OCI-LY7 (cell line): Measurements from ENCODE around the gene SPATA12. TPM values are rescaled to one million over a fixed set of nuclear protein-coding genes. Genes with fewer than 3 reads are reported as not detected.

Experiments used
- BruUV-seq: library from RNA; stranded (reverse); fragments of 400-500 nt; replicated peaks from 2 replicates; lab custom pipeline; 2021; lab: Mats Ljungman, UMichigan
- CTCF ChIA-PET: fragments of 300-600 bp; sonication (Branson Sonifier 250); formaldehyde crosslinking; loops from one replicate; lab custom pipeline; 2022; ENCODE audit warnings: antibody characterized with exemption; ENCODE audit not compliant: unreplicated experiment; lab: Charles Lee
- POLR2A ChIA-PET: fragments of 300-600 bp; sonication (Branson Sonifier 250); formaldehyde crosslinking; loops from one replicate; lab custom pipeline; 2022; ENCODE audit warnings: antibody characterized with exemption; lab: Charles Lee
- DNase-seq: peaks from one replicate; pipeline ENCODE4 v3.0.0-alpha.2; 2015; ENCODE audit warnings: low spot score
- H2AFZ ChIP-seq: fragments of 200-600 bp; sonication (generic), shearing (Covaris generic); 2 replicates; pipeline ENCODE4 v1.6.1; 2014; ENCODE audit warnings: mild to moderate bottlenecking, antibody characterized with exemption, low read length, moderate library complexity
- H3K27ac ChIP-seq: fragments of 200-600 bp; sonication (generic); 2 replicates; pipeline ENCODE4 v1.5.1; 2014; ENCODE audit warnings: mixed run types, low read depth, mild to moderate bottlenecking, moderate library complexity, low read length, inconsistent platforms; ENCODE audit not compliant: poor library complexity, severe bottlenecking
- H3K36me3 ChIP-seq: fragments of 200-600 bp; sonication (generic); 2 replicates; pipeline ENCODE4 v1.6.1; 2014; ENCODE audit warnings: mild to moderate bottlenecking, antibody characterized with exemption, low read length, moderate library complexity, mixed read lengths; ENCODE audit not compliant: insufficient read depth
- H3K4me1 ChIP-seq: fragments of 200-600 bp; sonication (generic); 2 replicates; pipeline ENCODE4 v1.5.1; 2014; ENCODE audit warnings: mild to moderate bottlenecking, low read length; ENCODE audit not compliant: insufficient read depth, poor library complexity, severe bottlenecking
- H3K4me2 ChIP-seq: fragments of 200-600 bp; sonication (generic); 2 replicates; pipeline ENCODE4 v1.6.1; 2014; ENCODE audit warnings: mild to moderate bottlenecking, low read length
- H3K4me3 ChIP-seq: fragments of 200-600 bp; sonication (generic); 2 replicates; pipeline ENCODE4 v1.5.1; 2014; ENCODE audit warnings: mild to moderate bottlenecking, low read depth, low read length; ENCODE audit not compliant: poor library complexity, severe bottlenecking
- H3K79me2 ChIP-seq: fragments of 200-600 bp; sonication (generic); 2 replicates; pipeline ENCODE4 v1.6.1; 2016; ENCODE audit warnings: low read depth, mild to moderate bottlenecking, low read length, moderate library complexity, mixed read lengths; ENCODE audit not compliant: insufficient read depth
- H3K9me2 ChIP-seq: fragments of 200-600 bp; sonication (generic); 2 replicates; pipeline ENCODE4 v1.6.1; 2016; ENCODE audit warnings: mild to moderate bottlenecking, low read length, mixed read lengths; ENCODE audit not compliant: insufficient read depth
- H3K9me3 ChIP-seq: fragments of 200-600 bp; sonication (generic); 2 replicates; pipeline ENCODE4 v1.6.1; 2014; ENCODE audit warnings: mild to moderate bottlenecking, mixed run types, low read length, mixed read lengths
- H4K20me1 ChIP-seq: fragments of 200-600 bp; sonication (generic); 2 replicates; pipeline ENCODE4 v1.6.1; 2014; ENCODE audit warnings: mild to moderate bottlenecking, antibody characterized with exemption, low read length, moderate library complexity, mixed read lengths; ENCODE audit not compliant: insufficient read depth
- EZH2phosphoT487 ChIP-seq: fragments of 200-600 bp; sonication (generic); IDR thresholded peaks from 2 replicates; pipeline ENCODE4 v1.6.1; 2018; ENCODE audit warnings: low read depth, borderline replicate concordance, mild to moderate bottlenecking, mixed run types, antibody characterized with exemption, low read length, moderate library complexity, mixed read lengths
- intact Hi-C: fragments of 100-400 bp; cut with micrococcal nuclease; formaldehyde crosslinking; loops from one replicate; pipeline ENCODE4 v1.10.0; 2022; ENCODE audit not compliant: unreplicated experiment
- total RNA-seq, 2 experiments: library from RNA; depleted of rRNA in 1 of 2; stranded (reverse); fragments of >200 nt in 1 of 2; shearing (Covaris generic) in 1 of 2; gene quantifications; 2 replicates each; pipeline ENCODE4 v1.2.3, GENCODE V29; 2014 to 2022
- TF ChIP-seq, protein P1 (sequence below): fragments of 200-600 bp; sonication (generic); conservative IDR thresholded peaks from 2 replicates; pipeline ENCODE4 v1.5.1; 2014; ENCODE audit warnings: mild to moderate bottlenecking, antibody characterized with exemption, low read length, moderate library complexity, mixed read lengths

The SPATA12 gene
- total RNA-seq, 2 experiments from 2014 or later, result 0.13 TPM; not detected in 1

DNA sequence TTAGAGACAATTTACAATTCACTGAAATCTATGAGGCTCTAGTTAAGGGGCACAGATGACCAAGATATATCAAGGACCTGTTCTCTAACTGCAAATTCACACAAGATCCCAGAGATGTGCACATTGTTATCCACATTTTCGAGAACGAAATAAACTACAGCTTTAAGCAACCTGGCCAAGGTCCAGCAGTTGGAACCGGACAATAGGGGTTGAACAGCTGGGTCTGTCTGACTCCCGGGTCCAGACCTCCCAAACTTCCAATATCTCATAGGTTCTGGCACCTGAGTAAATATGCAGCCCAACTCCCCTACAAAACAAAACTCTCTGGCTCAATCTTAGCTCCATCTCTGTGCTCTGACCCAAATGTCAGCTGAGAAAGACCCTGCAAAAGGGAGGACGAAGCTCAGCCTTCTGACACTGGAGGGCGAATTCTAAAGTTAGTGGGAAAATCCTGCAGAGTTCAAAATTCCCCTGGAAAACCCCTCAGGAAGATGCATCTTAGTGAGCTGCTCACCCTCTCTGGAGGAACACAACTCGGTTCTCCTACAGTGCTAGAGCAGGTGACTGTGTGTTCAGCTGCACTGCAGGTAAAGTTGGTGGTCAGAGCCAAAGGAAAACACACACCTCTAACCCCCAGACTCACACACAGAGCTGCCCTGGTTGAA lies 14.2 kb upstream of the SPATA12 start:
- H3K9me3 ChIP-seq, result no peaks in the 10 kb centered on the region
- no TSS peak for BruUV-seq

DNA sequence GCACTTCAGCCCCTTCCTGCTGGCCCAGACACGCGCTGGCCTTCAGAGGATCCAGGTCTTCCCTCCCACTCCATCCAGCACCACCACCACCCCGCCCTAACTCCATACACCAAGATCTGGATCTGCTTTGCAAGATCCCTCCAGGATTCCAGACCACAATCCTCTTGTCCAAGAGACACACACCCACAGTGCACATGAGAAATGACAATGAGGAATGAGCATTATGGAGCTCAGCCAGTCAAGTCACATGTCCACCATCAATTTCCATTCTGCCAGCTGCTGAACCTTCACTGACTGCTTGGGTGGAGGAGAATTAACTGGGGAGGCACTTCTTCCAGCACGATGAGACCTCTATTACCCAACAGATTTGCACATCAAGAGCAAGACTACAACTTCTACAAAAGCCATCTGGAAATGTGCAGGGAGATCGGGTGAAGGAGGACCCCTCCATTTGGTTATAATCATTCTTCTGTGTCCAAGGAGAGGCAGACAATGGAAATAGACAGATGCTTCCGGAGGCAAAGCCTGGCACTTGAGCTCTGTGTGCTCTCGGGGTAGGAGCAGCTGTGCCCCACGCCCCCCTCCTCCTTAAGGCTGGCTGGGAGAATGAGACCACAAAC lies 12.3 kb upstream of the SPATA12 start:
- BruUV-seq, result no TSS peak
- DNase-seq, result no peak
- no peaks in the 10 kb centered on the region for H3K9me2 ChIP-seq
- intact Hi-C loops, result no loop called here
- H3K4me2 ChIP-seq, result no peak overlapping the region
- CTCF ChIA-PET, result no interaction called here
- H4K20me1 ChIP-seq, result no peaks in the 10 kb centered on the region
- POLR2A ChIA-PET, result interaction anchor here (0.7 to 1.3 kb wide), 7 partner anchors 13 to 34 kb away, joined by 3 to 4 read pairs (median 3); no protein-coding TSS in a partner anchor
- 0 out of 2 replicates have a peak, but pooled peaks cover 4% of the 10 kb centered on the region for H3K79me2 ChIP-seq
- no peaks in the 10 kb centered on the region for H3K9me3 ChIP-seq
- no peak overlapping the region for H3K4me3 ChIP-seq
- peaks cover 43% of the 10 kb centered on the region for H3K4me1 ChIP-seq
- H3K36me3 ChIP-seq, result peaks cover 5% of the 10 kb centered on the region; the same call in 1 of the 2 replicates
- H3K27ac ChIP-seq, result no peak overlapping the region
- no peak overlapping the region for H2AFZ ChIP-seq
- TF ChIP-seq, protein P1, sequence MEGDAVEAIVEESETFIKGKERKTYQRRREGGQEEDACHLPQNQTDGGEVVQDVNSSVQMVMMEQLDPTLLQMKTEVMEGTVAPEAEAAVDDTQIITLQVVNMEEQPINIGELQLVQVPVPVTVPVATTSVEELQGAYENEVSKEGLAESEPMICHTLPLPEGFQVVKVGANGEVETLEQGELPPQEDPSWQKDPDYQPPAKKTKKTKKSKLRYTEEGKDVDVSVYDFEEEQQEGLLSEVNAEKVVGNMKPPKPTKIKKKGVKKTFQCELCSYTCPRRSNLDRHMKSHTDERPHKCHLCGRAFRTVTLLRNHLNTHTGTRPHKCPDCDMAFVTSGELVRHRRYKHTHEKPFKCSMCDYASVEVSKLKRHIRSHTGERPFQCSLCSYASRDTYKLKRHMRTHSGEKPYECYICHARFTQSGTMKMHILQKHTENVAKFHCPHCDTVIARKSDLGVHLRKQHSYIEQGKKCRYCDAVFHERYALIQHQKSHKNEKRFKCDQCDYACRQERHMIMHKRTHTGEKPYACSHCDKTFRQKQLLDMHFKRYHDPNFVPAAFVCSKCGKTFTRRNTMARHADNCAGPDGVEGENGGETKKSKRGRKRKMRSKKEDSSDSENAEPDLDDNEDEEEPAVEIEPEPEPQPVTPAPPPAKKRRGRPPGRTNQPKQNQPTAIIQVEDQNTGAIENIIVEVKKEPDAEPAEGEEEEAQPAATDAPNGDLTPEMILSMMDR, result no peak
- no peak for TF ChIP-seq EZH2phosphoT487

More for the DNA sequence above, 14.2 kb upstream of the SPATA12 start:
- peaks cover 47% of the 10 kb centered on the region for H3K4me1 ChIP-seq
- no peak overlapping the region for H2AFZ ChIP-seq
- H3K27ac ChIP-seq, result no peak overlapping the region
- no peaks in the 10 kb centered on the region for H3K9me2 ChIP-seq
- H3K79me2 ChIP-seq, result 0 out of 2 replicates have a peak, but pooled peaks cover 4% of the 10 kb centered on the region
- H3K4me3 ChIP-seq, result no peak overlapping the region
- CTCF ChIA-PET, result interaction anchor here (1.2 to 1.9 kb wide), 3 partner anchors 26 to 50 kb away, joined by 3 to 5 read pairs (median 4); no protein-coding TSS in a partner anchor
- H4K20me1 ChIP-seq, result no peaks in the 10 kb centered on the region
- TF ChIP-seq EZH2phosphoT487, result no peak
- TF ChIP-seq, protein P1, result no peak
- DNase-seq, result no peak
- intact Hi-C loops, result no loop called here
- peaks cover 5% of the 10 kb centered on the region; the same call in 1 of the 2 replicates for H3K36me3 ChIP-seq
- H3K4me2 ChIP-seq, result no peak overlapping the region
- POLR2A ChIA-PET, result interaction anchor here (0.7 to 1.7 kb wide), 6 partner anchors 11 to 38 kb away, joined by 3 to 6 read pairs (median 4); no protein-coding TSS in a partner anchor
